Hypothalamus (tissue), 51 donors: ENCODE data around the gene ZNF865.

Experiments
- DNase-seq, 51 donors: peaks; one replicate each; lab custom pipeline; 2025; lab: John Stamatoyannopoulos, UW

The ZNF865 gene

GRCh38 chr19:55643003-55643886 lies 37.8 kb downstream of the ZNF865 start, which contains the start of gene ZNF581:
Gene ZNF581, plus strand, starts transcription at chr19:55643649. Its CDS starts 923 bp downstream, at chr19:55644572.
- peak in 47 of 51 donors; percentile 22 to 85 (median 58) for DNase-seq

GRCh38 chr19:55643887-55644176 lies 38.4 kb downstream of the ZNF865 start:
- DNase-seq, result peak in 1 of 51 donors; percentile 40

- no peak for DNase-seq
Observed at GRCh38 chr19:55644191-55644833, 38.9 kb downstream of the ZNF865 start.

GRCh38 chr19:55644842-55645511 lies 39.5 kb downstream of the ZNF865 start:
- DNase-seq, result no peak

GRCh38 chr19:55645512-55645881 lies 40.0 kb downstream of the ZNF865 start:
- no peak for DNase-seq

- no peak for DNase-seq
Observed at GRCh38 chr19:55646889-55647731, 41.7 kb downstream of the ZNF865 start.

GRCh38 chr19:55647732-55648584 lies 42.5 kb downstream of the ZNF865 start, which contains the start of gene CCDC106:
Gene CCDC106, plus strand, starts transcription at chr19:55648212. Its CDS starts 835 bp downstream, at chr19:55649047.
- DNase-seq, result peak in 48 of 51 donors; percentile 39 to 91 (median 74)

GRCh38 chr19:55648585-55649267 lies 43.3 kb downstream of the ZNF865 start:
- peak in 2 of 51 donors; percentile 37 to 39 for DNase-seq

- DNase-seq, result no peak
Observed at GRCh38 chr19:55649268-55650125, 44.0 kb downstream of the ZNF865 start.

GRCh38 chr19:55650126-55650557 lies 44.7 kb downstream of the ZNF865 start:
- no peak for DNase-seq

GRCh38 chr19:55650602-55651230 lies 45.3 kb downstream of the ZNF865 start:
- DNase-seq, result no peak

- no peak for DNase-seq
Observed at GRCh38 chr19:55651236-55651635, 45.8 kb downstream of the ZNF865 start.

GRCh38 chr19:55652311-55653128 lies 47.1 kb downstream of the ZNF865 start:
- no peak for DNase-seq

GRCh38 chr19:55653651-55654322 lies 48.3 kb downstream of the ZNF865 start:
- DNase-seq, result peak; percentile 85 to 100 (median 96)

GRCh38 chr19:55654323-55654867 lies 48.9 kb downstream of the ZNF865 start:
- DNase-seq, result peak; percentile 83 to 100 (median 97)
